GM23248 (cell line): ENCODE data around the gene MSMP. TPM values are rescaled to one million over a fixed set of nuclear protein-coding genes. Genes with fewer than 3 reads are reported as not detected.

Experiments
- DNase-seq: peaks from one replicate; pipeline ENCODE4 v3.0.0-alpha.2; 2015
- H2AFZ ChIP-seq: fragments of 200-600 bp; sonication (generic); 2 replicates; pipeline ENCODE4 v1.6.1; 2016; ENCODE audit warnings: antibody characterized with exemption
- H3F3A ChIP-seq: fragments of 200-600 bp; sonication (generic); 2 replicates; pipeline ENCODE4 v1.6.1; 2016; ENCODE audit warnings: mild to moderate bottlenecking, antibody characterized with exemption, mixed run types; ENCODE audit not compliant: insufficient read depth
- H3K27ac ChIP-seq: fragments of 200-600 bp; sonication (generic); 2 replicates; pipeline ENCODE4 v1.5.1; 2016; ENCODE audit warnings: mild to moderate bottlenecking
- H3K27me3 ChIP-seq: fragments of 200-600 bp; sonication (generic); replicated peaks from 2 replicates; pipeline ENCODE4 v1.6.1; 2016; ENCODE audit warnings: mild to moderate bottlenecking; ENCODE audit not compliant: insufficient read depth
- H3K36me3 ChIP-seq: fragments of 200-600 bp; sonication (generic); 2 replicates; pipeline ENCODE4 v1.6.1; 2016; ENCODE audit warnings: low read depth, mild to moderate bottlenecking
- H3K4me1 ChIP-seq: fragments of 200-600 bp; sonication (generic); 2 replicates; pipeline ENCODE4 v1.6.1; 2016; ENCODE audit warnings: mild to moderate bottlenecking; ENCODE audit not compliant: insufficient read depth
- H3K4me2 ChIP-seq: fragments of 200-600 bp; sonication (generic); one replicate; pipeline ENCODE4 v1.6.1; 2016; ENCODE audit warnings: mild to moderate bottlenecking; ENCODE audit not compliant: unreplicated experiment
- H3K4me3 ChIP-seq: fragments of 200-600 bp; sonication (generic); 2 replicates; pipeline ENCODE4 v1.5.1; 2016; ENCODE audit warnings: mild to moderate bottlenecking
- H3K79me2 ChIP-seq: fragments of 200-600 bp; sonication (generic); 2 replicates; pipeline ENCODE4 v1.6.1; 2016; ENCODE audit warnings: mild to moderate bottlenecking; ENCODE audit not compliant: insufficient read depth
- H3K9ac ChIP-seq: fragments of 200-600 bp; sonication (generic); 2 replicates; pipeline ENCODE4 v1.6.1; 2016; ENCODE audit warnings: mild to moderate bottlenecking
- H3K9me2 ChIP-seq: fragments of 200-600 bp; sonication (generic); 2 replicates; pipeline ENCODE4 v1.6.1; 2016; ENCODE audit warnings: mixed run types, mild to moderate bottlenecking, moderate library complexity; ENCODE audit not compliant: insufficient read depth
- H3K9me3 ChIP-seq: fragments of 200-600 bp; sonication (generic); one replicate; pipeline ENCODE4 v1.6.1; 2017; ENCODE audit warnings: low read depth
- H4K20me1 ChIP-seq: fragments of 200-600 bp; sonication (generic); 2 replicates; pipeline ENCODE4 v1.6.0; 2016; ENCODE audit not compliant: insufficient read depth
- EZH2 ChIP-seq: fragments of 200-600 bp; sonication (generic); IDR thresholded peaks from 2 replicates; pipeline ENCODE4 v1.6.1; 2018; ENCODE audit warnings: antibody characterized with exemption, mild to moderate bottlenecking; ENCODE audit not compliant: insufficient read depth, poor library complexity, severe bottlenecking
- EZH2phosphoT487 ChIP-seq: fragments of 200-600 bp; sonication (generic); IDR thresholded peaks from 2 replicates; pipeline ENCODE4 v1.6.1; 2018; ENCODE audit warnings: antibody characterized with exemption, moderate library complexity, mild to moderate bottlenecking, low read depth; ENCODE audit not compliant: insufficient read depth
- WGBS, 2 experiments: methylation state at CpG; one replicate each; pipeline ENCODE4 v1.1.6; 2015 to 2017; ENCODE audit warnings: low lambda C conversion rate in 2 of 2, low coverage in 1 of 2; ENCODE audit errors: missing lambda C conversion rate in 2 of 2; 5-methylcytosine and 5-hydroxymethylcytosine counted together
- in situ Hi-C: fragments of 300-500 bp; cut with MboI; formaldehyde crosslinking; loops from 2 replicates; pipeline ENCODE4 v1.15.0; 2020
- polyA plus RNA-seq: library from polyadenylated mRNA; unstranded; fragments of >200 nt; fragmentation: Nextera tagmentation; extraction: Ambion mirVana; gene quantifications from 2 replicates; pipeline ENCODE4 v1.2.1, GENCODE V29; 2016
- total RNA-seq: library from RNA; depleted of rRNA; stranded (reverse); fragments of >200 nt; shearing (Covaris generic); gene quantifications from 2 replicates; pipeline ENCODE4 v1.2.3, GENCODE V29; 2014

MSMP gene
- total and polyA plus RNA-seq, 2 experiments from 2014 or later = not detected

GRCh38 chr9:35723426-35723825, 30.6 kb downstream of the MSMP start:
- WGBS, 2 experiments = 67 to 79% methylated on average over 2 of the region's 2 CpGs
- Histone ChIP-seq H3K36me3 (peaks cover 68% of the 10 kb centered on the region), H4K20me1 (no peaks in the 10 kb centered on the region), H3F3A (peaks cover 53% of the 10 kb centered on the region), H3K4me2 (no peak overlapping the region), H3K9me2 (no peaks in the 10 kb centered on the region), H3K4me3 (no peak overlapping the region), H3K9ac (no peak overlapping the region), H3K79me2 (peaks cover 97% of the 10 kb centered on the region), H2AFZ (no peak overlapping the region), H3K4me1 (peaks cover 19% of the 10 kb centered on the region), H3K27ac (no peak overlapping the region), H3K27me3 (no peaks in the 10 kb centered on the region), H3K9me3 (no peaks in the 10 kb centered on the region)
- DNase-seq = no peak
- TF ChIP-seq EZH2 (no peak), EZH2phosphoT487 (no peak)
- in situ Hi-C loops = loop anchor here (25.0 kb wide), 1 partner anchor 111 kb away; the partner anchor contains the start of genes CD72 and TESK1

- peaks cover 99% of the 10 kb centered on the region for H3K79me2 ChIP-seq
- no peaks in the 10 kb centered on the region for H3K4me1 ChIP-seq
- peaks cover 62% of the 10 kb centered on the region for H3F3A ChIP-seq
- peaks cover 93% of the 10 kb centered on the region for H3K36me3 ChIP-seq
- H2AFZ ChIP-seq = no peak overlapping the region
- in situ Hi-C loops = loop anchor here (25.0 kb wide), 1 partner anchor 107 kb away; the partner anchor contains the start of genes CD72 and TESK1
- peak overlapping the region; percentile 26; the same call in 1 of the 2 replicates for H3K9ac ChIP-seq
- no peak for DNase-seq
- H3K4me3 ChIP-seq = no peak overlapping the region
- H3K27ac ChIP-seq = peak overlapping the region; percentile 47
- no peak for TF ChIP-seq EZH2
- H3K9me3 ChIP-seq = no peaks in the 10 kb centered on the region
- no peak overlapping the region for H3K4me2 ChIP-seq
- no peaks in the 10 kb centered on the region for H3K9me2 ChIP-seq
- WGBS, 2 experiments = 89 to 90% methylated on average over 4 of the region's 4 CpGs
- H3K27me3 ChIP-seq = no peaks in the 10 kb centered on the region
- no peaks in the 10 kb centered on the region for H4K20me1 ChIP-seq
Measured at GRCh38 chr9:35719546-35719945, 34.5 kb downstream of the MSMP start.

- WGBS, 2 experiments = 71 to 80% methylated on average over 15 of the region's 15 CpGs
- Histone ChIP-seq H3K27ac (peak overlapping the region; percentile 47), H2AFZ (no peak overlapping the region), H3K36me3 (peaks cover 87% of the 10 kb centered on the region), H3F3A (peaks cover 65% of the 10 kb centered on the region), H3K4me3 (no peak overlapping the region), H4K20me1 (no peaks in the 10 kb centered on the region), H3K9me3 (no peaks in the 10 kb centered on the region), H3K9me2 (no peaks in the 10 kb centered on the region), H3K79me2 (peaks cover 99% of the 10 kb centered on the region), H3K27me3 (no peaks in the 10 kb centered on the region), H3K4me2 (no peak overlapping the region), H3K4me1 (no peaks in the 10 kb centered on the region), H3K9ac (0 out of 2 replicates have a peak overlapping the region, but pooled peaks have one; percentile 26)
- in situ Hi-C loops = loop anchor here (25.0 kb wide), 1 partner anchor 107 kb away; the partner anchor contains the start of genes CD72 and TESK1
- DNase-seq = peak; percentile 49
- no peak for TF ChIP-seq EZH2phosphoT487
- TF ChIP-seq EZH2 = no peak
Measured at GRCh38 chr9:35718721-35719511, 35.2 kb downstream of the MSMP start.

GRCh38 chr9:35717132-35717870, 36.8 kb downstream of the MSMP start:
- in situ Hi-C loops = loop anchor here (25.0 kb wide), 1 partner anchor 105 kb away; the partner anchor contains the start of genes CD72 and TESK1
- DNase-seq = no peak
- Histone ChIP-seq H3K36me3 (peaks cover 83% of the 10 kb centered on the region), H3K4me2 (no peak overlapping the region), H3K4me1 (no peaks in the 10 kb centered on the region), H3K27me3 (no peaks in the 10 kb centered on the region), H3K4me3 (no peak overlapping the region), H2AFZ (no peak overlapping the region), H3K27ac (no peak overlapping the region), H3K9me3 (no peaks in the 10 kb centered on the region), H3K79me2 (peaks cover 97% of the 10 kb centered on the region), H4K20me1 (no peaks in the 10 kb centered on the region), H3K9me2 (no peaks in the 10 kb centered on the region), H3F3A (peaks cover 66% of the 10 kb centered on the region), H3K9ac (no peak overlapping the region)
- TF ChIP-seq EZH2phosphoT487 = no peak
- TF ChIP-seq EZH2 = no peak
- 90% methylated on average over 14 of the region's 14 CpGs for WGBS, 2 experiments
